Measurements from ENCODE around the gene SYNE1.

GRCh38 chr6:152566103-152566875 lies 70.9 kb downstream of the SYNE1 start:
- TF ChIP-seq ZNF274 (IDR thresholded peaks at IDR 0.05; ENCODE audit: low read depth, low read length), result no peak
- TF ChIP-seq SUZ12 (IDR thresholded peaks at IDR 0.05; ENCODE audit: extremely low read depth, insufficient read depth, insufficient read length), result no peak
- no peak for TF ChIP-seq YY1 (IDR thresholded peaks at IDR 0.05; ENCODE audit: insufficient read depth, insufficient read length)
